GM19025 (cell line): ENCODE results near the gene EPB41L5.
"Not testable (repeated sequence)": the region's sequence is repeated elsewhere in the genome, so short reads cannot be mapped to it uniquely, and the experiment has no call there.

Experiments used
- ATAC-seq: cut with Tn5 transposase; IDR thresholded peaks from one replicate; pipeline ENCODE4 v1.9.1; 2021; ENCODE audit warnings: mild to moderate bottlenecking, low read depth, moderate library complexity; ENCODE audit not compliant: unreplicated experiment

The EPB41L5 gene

GRCh38 chr2:120012771-120013596 is at the start of gene EPB41L5:
EPB41L5 (plus strand) TSS chr2:120013077; CDS start chr2:120019085, 6,008 bp downstream.
- ATAC-seq, result peak; percentile 98

DNA sequence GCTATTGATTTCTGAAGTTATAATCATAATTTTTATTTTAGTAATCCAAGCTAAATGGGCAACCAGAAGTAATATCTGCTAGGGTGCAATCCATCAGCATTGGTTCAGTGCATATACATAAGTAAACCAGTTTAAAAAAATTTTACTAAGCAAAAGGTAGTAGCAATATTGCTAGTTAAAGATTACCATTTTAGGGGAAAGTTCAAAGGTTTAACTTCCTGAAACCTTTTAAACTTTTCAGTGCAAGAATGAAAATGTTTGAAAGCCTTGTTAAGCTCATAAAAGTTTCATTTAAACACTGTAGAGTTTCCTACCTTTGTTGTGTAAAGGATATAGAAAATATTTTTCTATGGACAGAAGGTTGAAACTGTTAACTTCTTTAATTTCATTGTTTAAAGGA is 31.0 kb upstream of the EPB41L5 start:
- no peak for ATAC-seq

GRCh38 chr2:119982506-119982905 is 30.4 kb upstream of the EPB41L5 start:
- no peak for ATAC-seq

DNA sequence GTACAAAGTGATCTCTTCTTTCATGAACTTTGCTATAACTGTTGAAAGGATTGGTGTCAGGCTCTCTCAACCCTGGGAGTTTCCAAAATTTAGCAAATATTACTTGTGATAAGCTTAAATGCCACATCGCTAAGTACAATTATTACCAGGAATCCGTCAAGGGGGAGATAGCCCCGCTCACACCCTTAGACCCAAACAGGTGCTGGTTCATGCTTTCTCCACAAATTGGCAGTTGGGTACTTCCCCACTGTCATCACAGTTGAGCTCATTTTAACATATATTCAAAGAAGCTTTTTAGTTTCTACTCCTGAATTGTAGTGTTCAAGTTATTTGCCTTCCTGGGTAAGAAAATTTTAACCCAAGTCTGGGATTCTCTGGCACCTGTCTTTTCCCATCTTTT is 29.8 kb upstream of the EPB41L5 start:
- ATAC-seq, result no peak

GRCh38 chr2:119996148-119996547 is 16.7 kb upstream of the EPB41L5 start:
- ATAC-seq, result no peak

DNA sequence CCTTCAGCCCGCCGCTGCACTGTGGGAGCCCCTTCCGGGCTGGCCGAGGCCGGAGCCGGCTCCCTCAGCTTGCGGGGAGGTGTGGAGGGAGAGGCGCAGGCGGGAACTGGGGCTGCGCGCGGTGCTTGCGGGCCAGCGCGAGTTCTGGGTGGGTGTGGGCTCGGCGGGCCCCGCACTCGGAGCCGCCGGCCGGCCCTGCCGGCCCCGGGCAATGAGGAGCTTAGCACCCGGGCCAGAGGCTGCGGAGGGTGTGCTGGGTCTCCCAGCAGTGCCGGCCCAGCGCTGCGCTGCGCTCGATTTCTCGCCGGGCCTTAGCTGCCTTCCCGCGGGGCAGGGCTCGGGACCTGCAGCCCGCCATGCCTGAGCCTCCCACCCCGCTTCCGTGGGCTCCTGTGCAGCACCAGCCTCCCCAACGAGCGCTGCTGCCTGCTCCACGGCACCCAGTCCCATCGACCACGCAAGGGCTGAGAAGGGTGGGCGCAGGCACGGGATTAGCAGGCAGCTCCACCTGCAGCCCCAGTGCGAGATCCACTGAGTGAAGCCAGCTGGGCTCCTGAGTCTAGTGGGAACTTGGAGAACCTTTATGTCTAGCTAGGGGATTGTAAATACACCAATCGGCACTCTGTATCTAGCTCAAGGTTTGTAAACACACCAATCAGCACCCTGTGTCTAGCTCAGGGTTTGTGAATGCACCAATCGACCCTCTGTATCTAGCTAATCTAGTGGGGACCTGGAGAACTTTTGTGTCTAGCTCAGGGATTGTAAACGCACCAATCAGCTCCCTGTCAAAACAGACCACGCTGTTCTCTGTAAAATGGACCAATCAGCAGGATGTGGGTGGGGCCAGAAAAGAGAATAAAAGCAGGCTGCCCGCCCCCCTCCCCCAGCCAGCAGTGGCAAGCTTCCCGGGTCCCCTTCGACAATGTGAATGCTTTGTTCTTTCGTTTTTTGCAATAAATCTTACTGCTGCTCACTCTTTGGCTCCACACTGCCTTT is 15.7 kb upstream of the EPB41L5 start:
- not testable (repeated sequence) for ATAC-seq

DNA sequence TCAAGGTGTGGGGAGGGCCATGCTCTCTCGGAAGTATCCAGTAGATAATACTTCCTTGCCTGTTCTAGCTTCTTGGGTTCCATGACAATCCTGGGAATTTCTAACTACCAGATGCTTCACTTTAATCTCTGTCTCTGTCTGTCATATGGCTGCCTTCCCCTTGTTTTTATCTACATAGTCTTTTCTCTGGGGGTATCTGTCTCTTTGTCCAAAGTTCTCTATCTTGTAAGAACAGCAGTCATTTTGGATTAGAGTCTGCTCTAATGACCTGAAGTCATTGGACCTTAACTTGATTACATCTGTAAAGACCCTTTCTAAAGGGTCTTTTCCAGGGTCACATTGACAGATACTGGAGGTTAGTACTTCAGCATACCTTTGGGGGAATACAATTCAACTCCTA is 11.4 kb upstream of the EPB41L5 start:
- no peak for ATAC-seq

DNA sequence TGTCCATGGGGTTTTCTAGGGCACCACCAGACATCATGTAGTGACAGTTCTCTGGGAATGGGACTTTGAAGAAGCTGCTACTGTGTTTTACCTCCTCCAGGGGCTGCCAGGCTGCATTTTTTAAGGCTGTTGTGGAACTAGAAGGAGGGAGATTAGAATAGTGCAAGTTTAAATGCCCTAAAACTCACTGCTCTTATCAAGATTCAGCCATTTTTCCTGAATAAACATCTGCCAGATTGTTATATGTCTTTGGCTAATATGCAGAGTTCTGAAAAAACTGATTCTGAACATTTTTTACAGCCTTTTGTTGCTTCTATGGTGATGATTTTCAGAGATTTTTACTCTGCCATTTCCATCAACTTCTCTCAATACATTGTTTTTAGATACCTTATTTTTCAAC is 8.6 kb upstream of the EPB41L5 start:
- no peak for ATAC-seq

DNA sequence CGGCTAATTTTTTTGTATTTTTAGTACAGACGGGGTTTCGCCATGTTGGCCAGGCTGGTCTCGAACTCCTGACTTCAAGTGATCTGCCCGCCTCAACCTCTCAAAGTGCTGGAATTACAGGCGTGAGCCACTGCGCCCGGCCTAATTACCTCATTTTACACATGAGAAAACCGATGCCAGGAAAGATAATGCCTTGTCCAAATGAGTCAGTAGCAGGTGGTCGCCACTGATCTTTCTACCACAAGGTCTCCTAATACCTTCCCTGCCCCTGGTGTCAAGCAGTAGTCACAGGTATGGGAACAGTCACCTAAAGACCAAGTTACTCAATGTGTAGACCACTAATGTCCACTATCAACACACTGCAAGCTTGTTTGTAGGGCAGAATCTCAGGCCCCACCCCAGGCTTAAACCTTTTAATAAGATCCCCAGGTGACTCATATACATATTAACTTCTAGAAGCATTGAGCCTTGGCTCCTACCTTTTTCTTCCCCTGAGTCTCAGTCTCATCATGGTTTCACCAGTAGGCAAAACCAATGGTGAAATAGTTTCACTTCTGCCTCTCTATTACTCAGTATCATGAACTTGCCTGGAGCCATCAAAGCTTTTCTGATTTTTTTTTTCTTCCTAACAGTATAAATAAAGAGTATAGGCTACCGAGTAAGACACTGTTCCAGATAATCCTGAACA is 6.9 kb upstream of the EPB41L5 start:
- peak; percentile 86 for ATAC-seq

- no peak for ATAC-seq
Observed at GRCh38 chr2:120007851-120008250, 5.0 kb upstream of the EPB41L5 start.

GRCh38 chr2:120012363-120012762 is 514 bp upstream of the EPB41L5 start:
- no peak for ATAC-seq

DNA sequence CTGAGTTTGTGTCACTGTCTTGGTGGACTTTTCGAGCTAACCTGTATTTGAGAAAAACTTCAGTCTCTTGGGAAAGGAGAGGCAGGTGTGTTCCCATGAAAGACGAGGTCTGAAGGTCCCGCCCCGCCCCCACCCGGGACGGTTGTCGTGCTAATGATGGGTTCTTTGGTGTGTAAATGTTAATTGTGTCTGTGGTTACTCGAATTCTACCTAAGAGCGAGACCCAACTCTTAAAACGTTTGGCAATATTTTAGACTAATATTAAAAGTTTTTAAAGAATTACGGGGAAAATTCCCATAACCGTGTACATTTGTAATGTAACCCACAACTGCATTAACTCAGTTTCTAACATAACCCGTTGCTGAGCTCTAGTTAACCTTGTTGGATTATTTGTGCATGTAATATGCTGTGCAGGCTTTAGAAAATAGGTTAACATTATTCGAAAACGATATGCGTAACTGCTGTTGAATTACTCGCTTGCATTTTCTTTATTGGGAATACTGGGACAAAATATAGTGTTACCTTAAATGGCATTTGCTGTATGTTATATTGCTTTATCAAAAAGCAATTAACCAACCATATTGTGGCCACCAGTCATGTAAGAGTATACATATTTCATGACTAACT is 833 bp downstream of the EPB41L5 start:
- ATAC-seq, result no peak

GRCh38 chr2:120014226-120014980 is 1.5 kb downstream of the EPB41L5 start:
- no peak for ATAC-seq

DNA sequence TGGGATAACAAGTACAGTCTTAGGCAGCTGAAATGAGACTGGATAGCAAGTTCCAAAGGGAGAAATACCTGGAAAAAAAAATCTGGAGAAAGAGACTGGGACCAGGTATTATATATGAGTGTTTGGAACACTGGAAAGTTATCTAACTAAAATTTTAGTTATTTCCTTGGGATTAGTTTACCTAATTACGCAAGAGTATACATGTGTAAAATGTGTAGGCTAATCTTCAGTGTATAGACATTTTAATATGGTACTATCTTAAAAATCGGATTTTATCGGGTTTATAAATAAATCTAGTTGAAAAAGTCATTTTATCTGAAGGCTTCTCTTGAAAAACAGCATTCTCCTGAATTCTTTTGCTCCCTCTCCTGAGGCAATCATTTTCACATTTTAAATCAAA is 3.9 kb downstream of the EPB41L5 start:
- no peak for ATAC-seq

GRCh38 chr2:120017201-120017600 is 4.3 kb downstream of the EPB41L5 start:
- ATAC-seq, result no peak

GRCh38 chr2:120018549-120018948 is 5.7 kb downstream of the EPB41L5 start:
- ATAC-seq, result no peak

DNA sequence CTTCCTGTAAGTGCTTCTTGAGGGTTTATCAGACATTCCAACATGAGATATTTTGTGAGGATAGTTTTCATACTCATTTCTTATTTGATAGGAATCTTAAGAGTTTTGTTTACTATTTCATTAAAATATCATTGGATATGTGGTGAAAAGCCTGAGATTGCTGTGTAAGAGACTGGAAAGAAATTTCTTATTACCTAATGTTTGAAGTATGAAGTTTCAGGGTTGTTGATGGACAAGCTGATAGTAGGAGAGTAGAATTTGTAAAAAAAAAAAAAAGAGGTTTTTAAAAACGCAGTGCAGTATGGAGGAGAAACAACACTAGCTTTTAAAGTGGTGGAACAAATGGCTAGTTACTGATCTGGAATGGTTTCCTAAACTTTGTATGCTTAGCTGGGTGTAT is 7.7 kb downstream of the EPB41L5 start:
- ATAC-seq, result no peak

- ATAC-seq, result not testable (repeated sequence)
Observed at GRCh38 chr2:120022505-120022904, 9.6 kb downstream of the EPB41L5 start.

GRCh38 chr2:120026890-120027289 is 14.0 kb downstream of the EPB41L5 start:
- ATAC-seq, result no peak

DNA sequence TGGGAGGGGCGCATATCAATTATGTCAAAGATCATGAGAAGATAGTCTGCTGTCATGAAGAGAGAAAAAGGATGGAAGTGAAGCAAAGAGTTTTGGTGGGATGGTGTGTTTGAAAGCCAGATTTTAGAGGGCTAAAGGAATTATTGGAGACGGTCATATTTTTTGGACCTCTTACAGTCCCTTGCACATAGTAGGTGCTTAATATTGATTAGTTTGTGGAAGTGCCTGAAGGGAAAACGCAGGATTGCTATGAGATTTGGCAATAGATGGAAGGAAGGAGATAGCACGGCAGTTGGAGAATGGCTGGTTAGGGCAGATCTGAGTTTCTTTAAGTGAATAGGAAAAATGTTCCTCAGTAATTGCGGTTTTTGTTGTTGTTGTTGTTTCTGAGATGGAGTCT is 15.9 kb downstream of the EPB41L5 start:
- no peak for ATAC-seq
